Peyer's patch (tissue), 4 donors: ENCODE data around the gene SERBP1. TPM values are rescaled to one million over a fixed set of nuclear protein-coding genes. Genes with fewer than 3 reads are reported as not detected.
A peak's percentile ranks its signal among the peaks of the same experiment; 100 is the strongest.
"Not testable (repeated sequence)": the region's sequence is repeated elsewhere in the genome, so short reads cannot be mapped to it uniquely, and the experiment has no call there.

Experiments
- DNase-seq, 3 donors: peaks; one replicate each; pipeline ENCODE4 v3.0.0-alpha.2; 2017 to 2019
- H3K27ac ChIP-seq, 4 donors: fragments of 200-600 bp; sonication (generic); one replicate each; pipeline ENCODE4 v1.5.1; 2016 to 2019
- H3K27me3 ChIP-seq, 2 donors: fragments of 200-600 bp; sonication (generic); one replicate each; pipeline ENCODE4 v1.5.1; 2019
- H3K36me3 ChIP-seq, 3 donors: fragments of 200-600 bp; sonication (generic); one replicate each; pipeline ENCODE4 v1.5.1; 2016 to 2019
- H3K4me1 ChIP-seq, 4 donors: fragments of 200-600 bp; sonication (generic); one replicate each; pipeline ENCODE4 v1.5.1; 2016 to 2019
- H3K4me3 ChIP-seq, 4 donors: fragments of 200-600 bp; sonication (generic); 1 replicate in 3 of 4; 2 replicates in 1 of 4; pipeline ENCODE4 v1.5.1; 2016 to 2019; ENCODE audit warnings: mild to moderate bottlenecking in 1 of 4
- H3K9me3 ChIP-seq, 4 donors: fragments of 200-600 bp; sonication (generic); one replicate each; pipeline ENCODE4 v1.5.1; 2016 to 2019; ENCODE audit warnings: mild to moderate bottlenecking in 1 of 4
- POLR2A ChIP-seq, 2 donors: fragments of 450-650 bp; IDR thresholded peaks; one replicate each; pipeline ENCODE4 v1.5.1; 2017; ENCODE audit warnings: antibody characterized with exemption in 2 of 2, mild to moderate bottlenecking in 2 of 2, moderate library complexity in 2 of 2
- total RNA-seq, 4 donors: library from RNA; depleted of rRNA; stranded (reverse); fragments of >200 nt; gene quantifications; one replicate each; pipeline ENCODE4 v1.1.0, GENCODE V29; 2016
- TF ChIP-seq, protein P1 (sequence below), 6 experiments: fragments of 450-650 bp in 4 of 6; fragments of 200-600 bp in 2 of 6; sonication (generic) in 1 of 6; IDR thresholded peaks; one replicate each; pipeline ENCODE4 v1.5.1; 2017 to 2019; ENCODE audit warnings: antibody characterized with exemption in 6 of 6, mild to moderate bottlenecking in 3 of 6, moderate library complexity in 1 of 6

The SERBP1 gene
- total RNA-seq, 4 donors from 2014 or later: 99.5 to 171 (median 103) TPM

- no peaks in the 10 kb centered on the region for H3K9me3 ChIP-seq
- no peaks in the 10 kb centered on the region for H3K27me3 ChIP-seq
- DNase-seq: no peak
- no peaks in the 10 kb centered on the region for H3K4me1 ChIP-seq
- H3K36me3 ChIP-seq: no peaks in the 10 kb centered on the region
- H3K27ac ChIP-seq: no peak overlapping the region
- TF ChIP-seq POLR2A (IDR thresholded peaks at IDR 0.05): no peak
- TF ChIP-seq, protein P1, sequence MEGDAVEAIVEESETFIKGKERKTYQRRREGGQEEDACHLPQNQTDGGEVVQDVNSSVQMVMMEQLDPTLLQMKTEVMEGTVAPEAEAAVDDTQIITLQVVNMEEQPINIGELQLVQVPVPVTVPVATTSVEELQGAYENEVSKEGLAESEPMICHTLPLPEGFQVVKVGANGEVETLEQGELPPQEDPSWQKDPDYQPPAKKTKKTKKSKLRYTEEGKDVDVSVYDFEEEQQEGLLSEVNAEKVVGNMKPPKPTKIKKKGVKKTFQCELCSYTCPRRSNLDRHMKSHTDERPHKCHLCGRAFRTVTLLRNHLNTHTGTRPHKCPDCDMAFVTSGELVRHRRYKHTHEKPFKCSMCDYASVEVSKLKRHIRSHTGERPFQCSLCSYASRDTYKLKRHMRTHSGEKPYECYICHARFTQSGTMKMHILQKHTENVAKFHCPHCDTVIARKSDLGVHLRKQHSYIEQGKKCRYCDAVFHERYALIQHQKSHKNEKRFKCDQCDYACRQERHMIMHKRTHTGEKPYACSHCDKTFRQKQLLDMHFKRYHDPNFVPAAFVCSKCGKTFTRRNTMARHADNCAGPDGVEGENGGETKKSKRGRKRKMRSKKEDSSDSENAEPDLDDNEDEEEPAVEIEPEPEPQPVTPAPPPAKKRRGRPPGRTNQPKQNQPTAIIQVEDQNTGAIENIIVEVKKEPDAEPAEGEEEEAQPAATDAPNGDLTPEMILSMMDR (IDR thresholded peaks at IDR 0.05): no peak
- H3K4me3 ChIP-seq: no peak overlapping the region
Measured at GRCh38 chr1:67451815-67452214, 21.6 kb upstream of the SERBP1 start.

- H3K4me3 ChIP-seq: no peak overlapping the region
- TF ChIP-seq, protein P1 (IDR thresholded peaks at IDR 0.05): no peak
- TF ChIP-seq POLR2A (IDR thresholded peaks at IDR 0.05): no peak
- no peak for DNase-seq
Measured at GRCh38 chr1:67451356-67451755, 21.2 kb upstream of the SERBP1 start.

GRCh38 chr1:67446893-67447292 is 16.7 kb upstream of the SERBP1 start:
- H3K36me3 ChIP-seq: no peaks in the 10 kb centered on the region
- H3K4me3 ChIP-seq: no peak overlapping the region
- TF ChIP-seq, protein P1 (IDR thresholded peaks at IDR 0.05): no peak
- no peak for TF ChIP-seq POLR2A (IDR thresholded peaks at IDR 0.05)
- no peak for DNase-seq
- H3K4me1 ChIP-seq: no peaks in the 10 kb centered on the region
- no peak overlapping the region for H3K27ac ChIP-seq
- H3K9me3 ChIP-seq: no peaks in the 10 kb centered on the region
- H3K27me3 ChIP-seq: no peaks in the 10 kb centered on the region

More at GRCh38 chr1:67451356-67451755, 21.2 kb upstream of the SERBP1 start:
- H3K4me1 ChIP-seq: no peaks in the 10 kb centered on the region
- no peak overlapping the region for H3K27ac ChIP-seq
- no peaks in the 10 kb centered on the region for H3K9me3 ChIP-seq
- H3K27me3 ChIP-seq: no peaks in the 10 kb centered on the region
- no peaks in the 10 kb centered on the region for H3K36me3 ChIP-seq

- not testable (repeated sequence) for H3K4me3 ChIP-seq, H3K9me3 ChIP-seq, H3K27me3 ChIP-seq, H3K36me3 ChIP-seq, H3K27ac ChIP-seq, DNase-seq, H3K4me1 ChIP-seq
Measured at GRCh38 chr1:67446014-67446413, 15.8 kb upstream of the SERBP1 start.

- TF ChIP-seq POLR2A (IDR thresholded peaks at IDR 0.05): no peak
- TF ChIP-seq, protein P1 (IDR thresholded peaks at IDR 0.05): no peak
- no peaks in the 10 kb centered on the region for H3K27me3 ChIP-seq
- DNase-seq: no peak
- H3K4me3 ChIP-seq: no peak overlapping the region
- no peaks in the 10 kb centered on the region for H3K4me1 ChIP-seq
- H3K27ac ChIP-seq: no peak overlapping the region
- no peaks in the 10 kb centered on the region for H3K36me3 ChIP-seq
- no peaks in the 10 kb centered on the region for H3K9me3 ChIP-seq
Measured at GRCh38 chr1:67441739-67442281, 11.6 kb upstream of the SERBP1 start.

- DNase-seq: peak in 2 of 3 donors; percentile 25 to 54
- no peaks in the 10 kb centered on the region for H3K36me3 ChIP-seq
- no peaks in the 10 kb centered on the region for H3K4me1 ChIP-seq
- no peak for TF ChIP-seq POLR2A (IDR thresholded peaks at IDR 0.05)
- TF ChIP-seq, protein P1 (IDR thresholded peaks at IDR 0.05): no peak
- H3K27me3 ChIP-seq: no peaks in the 10 kb centered on the region
- no peak overlapping the region for H3K4me3 ChIP-seq
- H3K27ac ChIP-seq: no peak overlapping the region
- H3K9me3 ChIP-seq: no peaks in the 10 kb centered on the region
Measured at GRCh38 chr1:67441183-67441582, 11.0 kb upstream of the SERBP1 start.
